Thoracic aorta (tissue), 2 donors: ENCODE results near the gene LTBR. TPM values are rescaled to one million over a fixed set of nuclear protein-coding genes. Genes with fewer than 3 reads are reported as not detected.

Experiments used
- ATAC-seq: fragments of 150-250 bp; one replicate; pipeline ENCODE4 v1.8.0; 2017; ENCODE audit warnings: low read depth; ENCODE audit not compliant: insufficient number of reproducible peaks, low FRiP score
- DNase-seq: peaks from one replicate; pipeline ENCODE4 v3.0.0-alpha.2; 2020; ENCODE audit warnings: low spot score
- H3K27ac ChIP-seq, 2 donors: fragments of 200-600 bp; sonication (generic); 1 replicate in 1 of 2; 2 replicates in 1 of 2; pipeline ENCODE4 v1.5.1; 2016; ENCODE audit warnings: mild to moderate bottlenecking in 2 of 2, moderate library complexity in 2 of 2
- H3K27me3 ChIP-seq: fragments of 200-600 bp; sonication (generic); replicated peaks from 2 replicates; pipeline ENCODE4 v1.6.0; 2016; ENCODE audit warnings: mild to moderate bottlenecking; ENCODE audit not compliant: insufficient read depth
- H3K36me3 ChIP-seq: fragments of 200-600 bp; sonication (generic); one replicate; pipeline ENCODE4 v1.5.1; 2016
- H3K4me1 ChIP-seq, 2 donors: fragments of 200-600 bp; sonication (generic); 1 replicate in 1 of 2; 2 replicates in 1 of 2; pipeline versions ENCODE4 v1.5.1 to v1.6.0; 2016; ENCODE audit warnings: low read depth in 2 of 2, mild to moderate bottlenecking in 1 of 2; ENCODE audit not compliant: control insufficient read depth in 1 of 2
- H3K4me3 ChIP-seq: fragments of 200-600 bp; sonication (generic); 2 replicates; pipeline ENCODE4 v1.5.1; 2016; ENCODE audit warnings: mild to moderate bottlenecking
- H3K9me3 ChIP-seq: fragments of 200-600 bp; sonication (generic); 2 replicates; pipeline ENCODE4 v1.5.1; 2016
- total RNA-seq, 2 donors: library from RNA; depleted of rRNA; stranded (reverse); fragments of >200 nt; gene quantifications; one replicate each; pipeline versions ENCODE4 v1.1.0 to v1.2.3, GENCODE V29; 2016
- TF ChIP-seq, protein P1 (sequence below): fragments of 200-600 bp; sonication (generic); IDR thresholded peaks from one replicate; pipeline ENCODE4 v1.5.1; 2019; ENCODE audit warnings: antibody characterized with exemption

Gene LTBR
- total RNA-seq, 2 donors from 2014 or later, result 176 to 217 TPM

DNA sequence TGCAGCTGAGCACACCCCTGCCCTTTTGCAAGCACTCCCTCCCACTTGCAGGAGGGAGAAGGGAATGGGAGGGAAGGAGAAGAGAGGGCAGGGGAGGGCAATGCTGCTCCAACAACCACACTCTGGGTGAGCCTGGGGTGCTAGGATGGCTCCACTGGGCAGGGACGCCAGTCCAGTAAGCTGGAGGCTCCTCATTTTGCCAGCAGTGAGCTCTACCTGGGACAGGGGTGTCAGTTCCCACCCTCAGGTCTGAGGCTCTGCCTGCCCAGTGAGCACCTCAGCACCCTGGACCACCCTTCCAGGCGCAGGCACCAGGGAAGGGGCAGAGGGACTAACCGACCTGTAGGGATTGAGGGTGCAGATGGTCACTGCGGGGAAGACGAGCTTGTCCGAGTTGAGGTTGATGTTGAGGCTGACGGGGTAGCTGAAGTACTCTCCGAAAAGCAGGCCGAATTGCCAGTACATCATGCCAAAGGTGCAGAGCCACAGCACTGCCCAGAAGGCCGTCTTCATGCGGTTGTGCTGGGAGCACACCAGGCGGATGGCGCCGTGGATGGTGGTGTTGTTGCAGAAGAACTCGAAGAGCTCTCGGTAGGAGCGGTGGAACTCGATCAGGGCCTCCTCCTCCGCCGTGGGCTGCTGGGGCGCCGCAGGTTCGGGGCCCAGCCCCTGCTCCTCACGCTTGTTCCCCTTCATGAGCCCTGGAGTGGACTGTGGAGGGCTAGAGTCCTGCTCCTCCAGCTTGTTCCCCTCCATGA lies 9.8 kb upstream of the LTBR start:
- ATAC-seq, result no peak
- H3K27me3 ChIP-seq, result no peaks in the 10 kb centered on the region
- no peaks in the 10 kb centered on the region for H3K9me3 ChIP-seq
- H3K27ac ChIP-seq, result no peak overlapping the region
- peaks cover 14 to 28% of the 10 kb centered on the region in 2 donors for H3K4me1 ChIP-seq
- no peak overlapping the region for H3K4me3 ChIP-seq
- DNase-seq, result no peak
- H3K36me3 ChIP-seq, result no peaks in the 10 kb centered on the region
- TF ChIP-seq, protein P1, sequence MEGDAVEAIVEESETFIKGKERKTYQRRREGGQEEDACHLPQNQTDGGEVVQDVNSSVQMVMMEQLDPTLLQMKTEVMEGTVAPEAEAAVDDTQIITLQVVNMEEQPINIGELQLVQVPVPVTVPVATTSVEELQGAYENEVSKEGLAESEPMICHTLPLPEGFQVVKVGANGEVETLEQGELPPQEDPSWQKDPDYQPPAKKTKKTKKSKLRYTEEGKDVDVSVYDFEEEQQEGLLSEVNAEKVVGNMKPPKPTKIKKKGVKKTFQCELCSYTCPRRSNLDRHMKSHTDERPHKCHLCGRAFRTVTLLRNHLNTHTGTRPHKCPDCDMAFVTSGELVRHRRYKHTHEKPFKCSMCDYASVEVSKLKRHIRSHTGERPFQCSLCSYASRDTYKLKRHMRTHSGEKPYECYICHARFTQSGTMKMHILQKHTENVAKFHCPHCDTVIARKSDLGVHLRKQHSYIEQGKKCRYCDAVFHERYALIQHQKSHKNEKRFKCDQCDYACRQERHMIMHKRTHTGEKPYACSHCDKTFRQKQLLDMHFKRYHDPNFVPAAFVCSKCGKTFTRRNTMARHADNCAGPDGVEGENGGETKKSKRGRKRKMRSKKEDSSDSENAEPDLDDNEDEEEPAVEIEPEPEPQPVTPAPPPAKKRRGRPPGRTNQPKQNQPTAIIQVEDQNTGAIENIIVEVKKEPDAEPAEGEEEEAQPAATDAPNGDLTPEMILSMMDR, result no peak

DNA sequence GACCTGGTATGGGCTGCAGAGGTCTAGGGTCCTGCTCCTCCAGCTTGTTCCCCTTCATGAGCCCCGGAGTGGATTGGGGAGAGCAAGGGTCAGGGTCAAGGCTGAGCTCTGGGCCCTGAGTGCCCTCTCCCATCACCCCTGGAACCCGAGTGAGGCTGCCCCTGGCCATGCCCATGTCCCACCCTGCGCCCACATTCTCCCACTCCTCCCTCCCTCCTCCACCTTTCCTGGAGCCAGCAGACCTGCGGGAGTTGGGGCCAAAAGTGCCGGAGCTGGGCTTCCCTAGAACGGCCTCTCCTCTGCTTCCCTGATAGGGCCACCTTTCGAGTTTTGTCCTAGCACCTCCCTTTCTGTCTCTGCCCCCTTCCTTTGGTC lies 9.2 kb upstream of the LTBR start:
- no peak overlapping the region for H3K27ac ChIP-seq
- DNase-seq (no peak), ATAC-seq (no peak)
- TF ChIP-seq, protein P1, result no peak
- no peaks in the 10 kb centered on the region for H3K36me3 ChIP-seq
- no peaks in the 10 kb centered on the region for H3K27me3 ChIP-seq
- H3K4me1 ChIP-seq, result peaks cover 17 to 28% of the 10 kb centered on the region in 2 donors
- H3K4me3 ChIP-seq, result no peak overlapping the region
- H3K9me3 ChIP-seq, result no peaks in the 10 kb centered on the region

DNA sequence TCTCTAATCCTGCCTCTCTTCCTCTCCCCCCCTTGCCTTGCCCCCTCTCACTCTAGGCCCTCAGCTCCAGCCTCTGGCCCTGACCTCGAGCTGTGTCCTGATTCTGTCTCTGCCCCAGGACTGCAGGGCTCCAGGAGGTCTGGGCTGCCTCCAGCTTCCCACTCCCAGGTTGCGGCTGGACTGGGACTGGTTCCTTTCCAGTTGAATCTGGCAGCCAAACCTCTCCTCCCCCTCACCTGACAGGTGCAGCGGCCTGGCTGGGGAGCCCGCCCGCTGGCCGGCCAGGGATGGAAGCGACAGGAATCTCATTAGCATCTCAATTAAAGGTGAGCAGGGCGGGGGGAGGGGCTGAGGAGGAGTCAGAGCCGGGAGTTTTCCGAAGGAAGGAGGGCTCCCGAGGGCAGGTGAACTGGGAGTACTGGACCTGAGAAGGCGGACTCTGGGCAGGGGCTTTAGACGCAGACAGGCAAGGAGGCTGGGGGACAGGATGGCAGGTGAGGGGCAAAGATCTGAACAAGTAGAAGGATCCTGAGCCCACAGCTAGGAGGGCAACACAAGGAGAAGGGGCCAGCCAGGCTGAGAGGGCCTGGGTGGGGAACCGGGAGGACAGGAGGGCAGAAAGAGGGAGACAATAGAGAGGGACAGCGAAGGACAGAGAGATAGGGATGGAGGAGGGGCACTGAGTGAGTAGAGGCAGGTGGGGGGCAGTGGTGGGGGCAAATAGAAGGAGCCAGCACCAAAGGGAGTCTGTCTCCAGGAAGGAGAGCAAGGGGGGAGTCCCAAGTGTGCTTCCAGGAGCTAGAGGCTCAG lies 8.5 kb upstream of the LTBR start, which contains the start of gene SCNN1A:
TSS of gene SCNN1A (minus strand) at position 295 of the 810 bp plus-strand sequence. CDS start 780 bp downstream, outside the sequence.
- H3K27ac ChIP-seq, result peak within 1 kb of the TSS; percentile 36 to 51
- H3K27me3 ChIP-seq, result no peaks in the 10 kb centered on the region
- H3K36me3 ChIP-seq, result no peaks in the 10 kb centered on the region
- H3K4me1 ChIP-seq, result peaks cover 17 to 28% of the 10 kb centered on the region in 2 donors
- DNase-seq (no peak), ATAC-seq (no peak)
- TF ChIP-seq, protein P1, result no peak
- no peak within 1 kb of the TSS for H3K4me3 ChIP-seq
- H3K9me3 ChIP-seq, result no peaks in the 10 kb centered on the region

DNA sequence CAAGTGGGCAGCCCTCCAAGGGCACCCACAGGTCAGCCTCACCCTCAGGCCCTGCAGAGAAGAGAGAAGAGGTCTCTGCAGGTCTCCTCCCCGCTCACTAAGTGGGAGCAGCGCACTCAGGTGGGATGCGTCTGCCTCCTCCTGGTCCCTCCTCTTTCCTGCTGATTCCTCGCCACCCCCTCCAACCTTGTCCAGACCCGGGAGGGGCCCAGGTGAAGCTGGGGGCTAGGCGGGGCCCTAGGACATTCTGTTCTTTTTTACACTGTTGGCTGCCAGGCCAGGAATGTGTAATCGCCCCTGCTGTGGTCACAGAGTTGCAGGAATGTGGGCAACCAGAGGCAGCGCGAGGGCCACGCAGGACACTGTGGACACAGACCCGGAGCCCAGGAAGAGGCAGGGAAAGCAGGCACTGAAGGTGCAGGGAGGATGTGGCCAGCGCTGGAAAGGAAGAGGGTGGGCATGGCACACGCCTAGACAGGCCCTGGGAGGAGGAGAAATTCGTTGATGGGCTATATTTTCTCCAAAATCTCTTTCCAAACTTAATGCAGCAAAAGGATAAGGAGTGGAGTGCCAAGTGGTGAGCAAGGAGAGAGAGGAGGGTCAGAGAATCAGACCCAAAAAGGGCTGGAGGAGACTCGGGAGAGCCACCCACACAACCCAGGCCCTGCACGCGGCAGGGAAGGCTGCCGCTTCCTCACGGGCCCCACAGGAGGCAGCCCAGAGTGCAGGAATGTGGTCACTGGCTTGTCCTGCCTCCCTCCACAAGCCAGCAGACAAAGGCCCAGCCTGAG lies 7.7 kb upstream of the LTBR start:
- H3K4me3 ChIP-seq, result no peak overlapping the region
- peaks cover 17 to 28% of the 10 kb centered on the region in 2 donors for H3K4me1 ChIP-seq

More for the DNA sequence above, 7.7 kb upstream of the LTBR start:
- DNase-seq (no peak), ATAC-seq (no peak)
- TF ChIP-seq, protein P1, result no peak
- peak overlapping the region; percentile 36 to 51 for H3K27ac ChIP-seq
- no peaks in the 10 kb centered on the region for H3K36me3 ChIP-seq
- no peaks in the 10 kb centered on the region for H3K9me3 ChIP-seq
- no peaks in the 10 kb centered on the region for H3K27me3 ChIP-seq
